ENCODE data around the gene CCDC86. TPM values are rescaled to one million over a fixed set of nuclear protein-coding genes. Genes with fewer than 3 reads are reported as not detected.

The CCDC86 gene
- total RNA-seq, 1 donor from 2014 or later = 88.2 TPM

DNA sequence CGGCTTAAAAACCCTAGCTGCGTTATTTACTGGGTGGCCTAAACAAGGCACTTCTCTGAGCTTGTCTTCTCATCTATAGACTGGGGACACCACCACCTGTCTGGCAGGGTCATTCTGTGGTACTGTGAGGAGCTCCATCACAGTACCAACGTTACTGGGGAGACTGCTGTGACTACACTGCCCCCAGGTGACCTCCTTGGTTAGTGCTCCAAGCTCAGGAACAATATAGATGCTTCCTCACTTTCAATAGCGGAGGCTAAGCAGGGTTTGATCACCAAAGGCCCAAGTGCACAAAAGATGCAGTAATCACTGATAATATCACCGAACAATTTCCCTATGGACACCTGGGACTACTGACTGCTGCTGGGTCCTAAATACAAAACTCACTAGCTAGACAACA is 45.6 kb downstream of the CCDC86 start:
- H3K9me3 Mint-ChIP-seq = no peaks in the 10 kb centered on the region
- no peaks in the 10 kb centered on the region for H3K27me3 Mint-ChIP-seq (ENCODE audit: insufficient read depth)
- no peak overlapping the region for H3K4me3 Mint-ChIP-seq
- no peak overlapping the region for H3K27ac Mint-ChIP-seq
- H3K36me3 Mint-ChIP-seq (ENCODE audit: low read depth) = peaks cover 33% of the 10 kb centered on the region
- peaks cover 12% of the 10 kb centered on the region for H3K4me1 Mint-ChIP-seq (ENCODE audit: low read depth)
- intact Hi-C loops (cut with micrococcal nuclease) = loop anchor here (1.0 kb wide), 2 partner anchors 56 to 112 kb away; no protein-coding TSS in a partner anchor
- DNase-seq (ENCODE audit: low spot score) = no peak

DNA sequence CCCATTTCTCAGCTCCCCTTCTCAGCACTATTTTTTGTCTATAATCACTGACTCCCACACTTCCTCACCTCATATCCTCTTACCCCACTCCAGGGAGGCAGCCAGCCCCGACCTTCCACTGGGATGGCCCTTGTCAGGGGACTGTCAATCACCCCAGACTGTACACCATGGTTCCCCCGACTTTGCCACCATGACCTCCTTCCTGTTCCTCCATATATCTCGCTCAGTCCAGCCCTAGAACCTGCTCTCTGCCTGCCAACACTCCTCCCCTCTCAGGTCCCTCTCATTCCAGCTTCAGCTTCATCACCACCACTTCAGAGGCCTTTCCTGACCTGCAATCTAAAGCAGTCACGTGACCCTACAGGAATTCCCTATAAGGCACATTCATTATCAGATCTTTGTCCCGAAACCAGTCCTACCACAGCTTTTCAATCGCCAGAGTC is 48.0 kb downstream of the CCDC86 start:
- intact Hi-C loops (cut with micrococcal nuclease) = no loop called here
- Mint-ChIP-seq H3K27me3 (ENCODE audit: insufficient read depth) (no peaks in the 10 kb centered on the region), H3K36me3 (ENCODE audit: low read depth) (peaks cover 42% of the 10 kb centered on the region), H3K4me3 (no peak overlapping the region), H3K4me1 (ENCODE audit: low read depth) (peaks cover 16% of the 10 kb centered on the region), H3K27ac (no peak overlapping the region), H3K9me3 (no peaks in the 10 kb centered on the region)
- no peak for DNase-seq (ENCODE audit: low spot score)

GRCh38 chr11:60890696-60891095 is 48.8 kb downstream of the CCDC86 start:
- no peak overlapping the region for H3K4me3 Mint-ChIP-seq
- H3K27ac Mint-ChIP-seq = no peak overlapping the region
- peaks cover 46% of the 10 kb centered on the region for H3K36me3 Mint-ChIP-seq (ENCODE audit: low read depth)
- no peaks in the 10 kb centered on the region for H3K9me3 Mint-ChIP-seq
- peaks cover 16% of the 10 kb centered on the region for H3K4me1 Mint-ChIP-seq (ENCODE audit: low read depth)
- no peak for DNase-seq (ENCODE audit: low spot score)
- intact Hi-C loops (cut with micrococcal nuclease) = no loop called here
- H3K27me3 Mint-ChIP-seq (ENCODE audit: insufficient read depth) = no peaks in the 10 kb centered on the region

DNA sequence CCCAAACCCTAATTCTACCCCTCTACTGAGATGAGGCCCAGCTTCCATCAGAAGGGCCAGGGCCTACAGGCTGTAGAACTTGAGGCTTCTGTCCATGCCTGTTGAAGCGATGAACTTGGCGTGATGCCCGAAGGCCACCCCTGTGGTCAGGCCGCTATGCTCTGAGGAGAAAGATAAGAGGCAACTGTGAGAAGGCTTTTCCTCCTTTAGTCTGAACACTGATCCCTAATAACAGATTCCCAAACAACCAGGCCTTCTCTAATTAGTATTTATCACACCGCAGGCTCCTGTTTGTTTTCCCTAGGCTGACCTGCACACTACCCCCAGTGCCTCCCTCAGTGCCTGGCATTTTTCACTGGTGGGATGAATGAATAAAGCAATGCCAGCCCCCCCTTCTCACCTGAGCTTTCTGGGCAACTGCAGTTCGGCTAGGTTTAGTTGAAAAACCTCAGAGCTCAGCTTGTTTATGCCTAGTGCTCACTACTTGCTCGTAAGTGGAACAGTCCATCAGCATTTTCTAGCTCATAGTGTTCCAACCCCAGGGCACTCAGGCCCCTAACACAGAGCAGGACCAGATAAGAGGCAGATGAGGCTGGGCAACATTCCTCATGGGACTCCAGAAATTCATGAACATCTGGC is 49.3 kb downstream of the CCDC86 start:
- peaks cover 49% of the 10 kb centered on the region for H3K36me3 Mint-ChIP-seq (ENCODE audit: low read depth)
- H3K27me3 Mint-ChIP-seq (ENCODE audit: insufficient read depth) = no peaks in the 10 kb centered on the region
- DNase-seq (ENCODE audit: low spot score) = no peak
- H3K4me1 Mint-ChIP-seq (ENCODE audit: low read depth) = peaks cover 16% of the 10 kb centered on the region
- no peaks in the 10 kb centered on the region for H3K9me3 Mint-ChIP-seq
- H3K4me3 Mint-ChIP-seq = no peak overlapping the region
- intact Hi-C loops (cut with micrococcal nuclease) = no loop called here
- H3K27ac Mint-ChIP-seq = no peak overlapping the region

GRCh38 chr11:60895687-60896086 is 53.8 kb downstream of the CCDC86 start:
- H3K27me3 Mint-ChIP-seq (ENCODE audit: insufficient read depth) = no peaks in the 10 kb centered on the region
- DNase-seq (ENCODE audit: low spot score) = no peak
- no peak overlapping the region for H3K4me3 Mint-ChIP-seq
- intact Hi-C loops (cut with micrococcal nuclease) = no loop called here
- no peak overlapping the region for H3K27ac Mint-ChIP-seq
- peaks cover 8% of the 10 kb centered on the region for H3K4me1 Mint-ChIP-seq (ENCODE audit: low read depth)
- peaks cover 55% of the 10 kb centered on the region for H3K36me3 Mint-ChIP-seq (ENCODE audit: low read depth)
- H3K9me3 Mint-ChIP-seq = no peaks in the 10 kb centered on the region

DNA sequence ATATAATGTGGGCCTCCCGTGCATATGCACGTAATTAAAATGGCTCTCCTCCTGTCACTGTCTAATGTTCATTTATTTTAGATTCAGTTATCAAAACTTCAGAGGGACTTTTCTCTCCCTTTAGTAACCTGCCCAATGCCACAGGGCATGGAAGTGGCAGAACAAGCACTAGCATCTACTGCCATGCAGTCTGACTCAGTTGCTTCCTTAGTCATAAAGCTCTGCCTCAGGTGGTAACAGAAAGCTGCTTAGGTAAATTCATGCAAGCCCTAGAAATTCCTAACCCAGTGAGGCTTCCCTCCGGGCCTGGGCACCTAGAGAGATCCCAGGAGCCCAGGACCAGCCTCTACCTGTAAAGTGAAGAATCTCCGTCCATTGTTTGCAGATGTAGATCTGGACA is 55.6 kb downstream of the CCDC86 start:
- H3K4me3 Mint-ChIP-seq = no peak overlapping the region
- H3K4me1 Mint-ChIP-seq (ENCODE audit: low read depth) = peaks cover 5% of the 10 kb centered on the region
- H3K27me3 Mint-ChIP-seq (ENCODE audit: insufficient read depth) = no peaks in the 10 kb centered on the region
- DNase-seq (ENCODE audit: low spot score) = no peak
- H3K36me3 Mint-ChIP-seq (ENCODE audit: low read depth) = peaks cover 56% of the 10 kb centered on the region
- H3K27ac Mint-ChIP-seq = no peak overlapping the region
- H3K9me3 Mint-ChIP-seq = no peaks in the 10 kb centered on the region
- intact Hi-C loops (cut with micrococcal nuclease) = no loop called here

DNA sequence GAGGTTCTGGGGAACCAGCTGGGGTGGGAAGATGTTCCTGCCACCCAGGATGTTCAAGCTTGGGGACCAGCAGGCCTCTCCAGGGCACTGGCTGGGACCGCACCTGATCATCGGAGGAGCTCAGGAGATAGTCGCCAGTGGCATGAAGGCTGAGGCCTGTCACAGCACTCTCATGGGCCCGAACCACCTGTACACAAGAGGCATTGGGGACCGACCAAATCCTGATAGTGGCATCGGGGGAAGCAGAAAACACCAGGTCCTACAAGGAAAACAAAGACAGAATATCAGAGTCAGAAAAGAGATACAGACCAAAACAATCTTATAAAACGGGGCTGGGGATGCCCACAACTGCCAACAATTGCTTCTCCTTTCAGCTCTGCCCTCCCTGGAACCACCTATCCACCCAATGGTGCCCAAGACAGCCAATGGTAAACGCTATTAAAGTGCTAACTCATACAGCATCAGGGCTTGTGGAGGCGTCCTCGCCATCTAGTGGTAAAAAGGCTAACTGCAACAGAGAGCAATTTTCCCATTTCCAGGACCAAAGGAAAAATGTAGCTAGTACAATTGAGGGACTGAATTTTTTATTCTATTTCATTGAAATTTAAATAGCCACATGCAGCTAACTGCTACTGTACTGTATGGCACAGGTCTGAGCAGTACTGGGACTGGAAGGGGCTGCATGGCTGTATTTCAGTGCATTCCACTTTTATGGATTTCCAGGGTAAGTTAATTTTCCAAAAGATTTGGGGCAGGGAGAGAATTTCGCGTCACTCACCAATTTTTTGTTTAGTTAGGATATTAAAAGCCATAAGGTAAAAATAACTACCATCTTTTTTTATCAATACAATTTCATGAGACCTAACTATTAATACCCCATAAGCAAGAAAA is 57.4 kb downstream of the CCDC86 start:
- intact Hi-C loops (cut with micrococcal nuclease) = loop anchor here (1.0 kb wide), 2 partner anchors 57 to 68 kb away; partner anchors contain the start of gene CCDC86
- Mint-ChIP-seq H3K27ac (peak overlapping the region; percentile 12), H3K4me1 (ENCODE audit: low read depth) (peaks cover 10% of the 10 kb centered on the region), H3K36me3 (ENCODE audit: low read depth) (peaks cover 62% of the 10 kb centered on the region), H3K4me3 (no peak overlapping the region), H3K27me3 (ENCODE audit: insufficient read depth) (no peaks in the 10 kb centered on the region), H3K9me3 (no peaks in the 10 kb centered on the region)
- DNase-seq (ENCODE audit: low spot score) = no peak

- H3K9me3 Mint-ChIP-seq = no peaks in the 10 kb centered on the region
- DNase-seq (ENCODE audit: low spot score) = no peak
- intact Hi-C loops (cut with micrococcal nuclease) = loop anchor here (1.0 kb wide), 2 partner anchors 58 to 69 kb away; partner anchors contain the start of gene CCDC86
- no peak overlapping the region for H3K4me3 Mint-ChIP-seq
- H3K4me1 Mint-ChIP-seq (ENCODE audit: low read depth) = peaks cover 17% of the 10 kb centered on the region
- no peaks in the 10 kb centered on the region for H3K27me3 Mint-ChIP-seq (ENCODE audit: insufficient read depth)
- H3K36me3 Mint-ChIP-seq (ENCODE audit: low read depth) = peaks cover 60% of the 10 kb centered on the region
- H3K27ac Mint-ChIP-seq = no peak overlapping the region
Measured at GRCh38 chr11:60899977-60900376, 58.1 kb downstream of the CCDC86 start.

Other genes with a start within 250 kb of the CCDC86 start
- gene MS4A8, start 142.5 kb upstream of the CCDC86 start, total RNA-seq = not detected in 2 replicates
- gene MS4A18, start 117.4 kb upstream of the CCDC86 start, total RNA-seq = not detected in 2 replicates
- not detected in 2 replicates for gene MS4A15, start 85.2 kb upstream of the CCDC86 start, total RNA-seq
- gene MS4A10, start 56.8 kb upstream of the CCDC86 start, total RNA-seq = not detected in 2 replicates
- 0.10 TPM in 2 replicates for gene PTGDR2, start 13.8 kb downstream of the CCDC86 start, total RNA-seq
- not detected in 2 replicates for gene ZP1, start 25.4 kb downstream of the CCDC86 start, total RNA-seq
- gene PRPF19, start 64.5 kb downstream of the CCDC86 start, total RNA-seq = 221 and 222 TPM in 2 replicates
- 138 and 143 TPM in 2 replicates for gene TMEM109, start 72.0 kb downstream of the CCDC86 start, total RNA-seq
- gene TMEM132A, start 82.3 kb downstream of the CCDC86 start, total RNA-seq = 2.4 and 3.2 TPM in 2 replicates
- 1.7 and 2.0 TPM in 2 replicates for gene SLC15A3, start 110.1 kb downstream of the CCDC86 start, total RNA-seq
- gene CD6, start 129.6 kb downstream of the CCDC86 start, total RNA-seq = 411 and 416 TPM in 2 replicates